Activated T-cell treated with anti-CD3 and anti-CD28 coated beads for 48 hours (primary cell): ENCODE data around the gene FGF12.

Experiments
- DNase-seq: peaks from one replicate; pipeline ENCODE4 v3.0.0-alpha.2; 2020; ENCODE audit warnings: low read depth

The FGF12 gene

DNA sequence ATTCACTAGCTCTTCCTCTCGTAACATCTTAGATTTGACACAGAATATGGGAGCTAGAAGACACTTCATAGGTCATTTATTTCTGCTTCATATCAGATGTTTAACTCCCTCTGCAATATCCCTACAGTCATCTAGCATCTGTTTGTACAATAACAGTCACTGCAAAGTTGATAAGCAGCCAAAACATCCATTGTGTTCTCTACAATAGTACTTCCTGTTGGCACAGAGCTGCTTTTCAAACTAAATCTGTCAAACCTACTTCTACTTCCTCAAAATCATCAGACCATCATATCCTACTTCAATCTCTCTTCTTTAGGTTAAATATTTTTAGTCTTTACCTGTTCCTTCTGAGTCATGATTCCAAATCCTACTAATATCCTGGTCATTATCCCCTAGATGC lies 233.2 kb downstream of the FGF12 start:
- no peak for DNase-seq

DNA sequence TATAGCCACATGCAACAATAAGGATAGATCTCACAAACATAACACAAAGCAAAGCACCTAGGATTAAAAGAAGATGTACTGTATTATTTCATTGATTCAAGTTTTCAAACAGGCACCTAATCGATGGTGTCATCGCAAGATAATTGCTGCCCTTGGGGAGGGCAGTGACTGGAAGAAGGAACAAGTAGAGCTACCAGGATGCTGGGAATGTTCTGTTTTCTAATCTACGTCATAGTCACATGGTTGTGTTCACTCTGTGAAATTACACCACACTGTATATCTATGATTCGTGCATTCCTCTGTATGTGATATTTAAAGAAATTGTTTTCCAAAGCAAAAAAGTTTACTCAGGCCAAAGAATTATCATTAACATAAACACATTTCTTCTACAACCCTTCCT lies 236.6 kb downstream of the FGF12 start:
- DNase-seq: no peak

DNA sequence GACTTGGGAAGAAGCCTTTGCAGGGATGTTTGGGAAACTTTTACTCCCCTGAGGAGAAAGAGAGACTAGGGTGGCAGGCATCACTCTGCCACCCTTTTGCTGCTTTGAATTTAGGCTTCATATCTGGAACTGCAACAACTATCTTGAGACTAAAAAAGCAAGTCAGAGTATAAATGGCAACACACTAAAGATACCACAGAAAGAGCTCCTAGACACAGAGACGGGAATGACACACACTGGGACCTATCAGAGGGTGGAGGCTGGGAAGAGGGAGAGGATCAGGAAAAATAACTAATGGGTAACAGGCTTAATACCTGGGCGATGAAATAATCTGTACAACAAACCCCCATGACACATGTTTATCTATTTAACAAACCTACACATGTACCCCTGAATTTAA lies 237.8 kb downstream of the FGF12 start:
- no peak for DNase-seq

DNA sequence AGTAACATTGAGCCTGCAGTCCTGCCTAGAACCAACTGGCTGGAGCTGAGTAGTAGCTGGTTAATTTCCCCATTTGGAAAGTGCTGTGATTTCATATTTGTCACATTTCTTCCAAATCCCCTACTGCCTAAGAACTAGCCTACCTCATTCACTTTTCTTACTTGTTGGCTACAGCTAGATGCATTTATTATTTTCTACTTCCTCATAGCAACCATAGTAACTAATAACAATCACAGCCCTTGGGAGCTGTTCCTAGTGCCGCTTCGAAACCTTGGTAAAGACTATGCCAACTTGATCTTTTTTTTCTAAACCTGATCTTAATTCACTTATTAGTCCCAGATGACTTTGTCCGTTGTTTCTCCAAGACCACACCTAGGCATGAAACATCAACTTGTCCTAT lies 240.3 kb downstream of the FGF12 start:
- no peak for DNase-seq

DNA sequence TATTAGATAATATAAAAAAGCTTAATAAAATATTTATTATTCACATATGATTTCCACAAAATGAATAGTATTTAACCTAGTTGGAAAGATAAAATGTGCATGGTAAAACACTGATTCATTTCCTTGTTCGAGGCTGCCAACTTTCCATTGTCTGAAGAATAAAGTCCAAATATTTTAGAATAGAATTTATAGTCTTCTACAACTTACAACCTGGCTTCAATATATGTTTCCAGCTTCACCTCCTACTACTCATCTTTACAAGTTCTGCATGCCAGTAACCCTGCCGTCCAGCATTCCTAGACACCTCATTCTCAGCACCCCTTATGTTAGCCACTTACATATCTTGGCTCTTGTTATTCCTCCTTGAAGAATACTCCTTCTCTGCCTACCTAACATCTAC lies 244.5 kb downstream of the FGF12 start:
- no peak for DNase-seq

DNA sequence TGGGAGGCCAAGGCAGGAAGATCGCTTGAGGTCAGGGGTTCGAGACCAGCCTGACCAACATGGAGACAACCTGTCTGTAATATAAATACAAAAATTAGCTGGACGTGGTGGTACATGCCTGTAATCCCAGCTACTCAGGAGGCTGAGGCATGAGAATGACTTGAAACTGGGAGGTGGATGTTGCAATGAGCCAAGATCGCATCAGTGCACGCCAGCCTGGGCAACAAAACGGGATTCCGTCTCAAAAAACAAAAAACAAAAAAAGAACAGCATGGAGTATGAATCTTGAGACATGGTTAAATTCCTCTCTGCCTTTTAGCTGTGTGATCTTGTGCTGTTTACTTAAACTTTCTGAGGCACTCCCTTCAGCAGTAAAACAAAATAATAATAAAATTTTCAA lies 244.9 kb downstream of the FGF12 start:
- DNase-seq: no peak

DNA sequence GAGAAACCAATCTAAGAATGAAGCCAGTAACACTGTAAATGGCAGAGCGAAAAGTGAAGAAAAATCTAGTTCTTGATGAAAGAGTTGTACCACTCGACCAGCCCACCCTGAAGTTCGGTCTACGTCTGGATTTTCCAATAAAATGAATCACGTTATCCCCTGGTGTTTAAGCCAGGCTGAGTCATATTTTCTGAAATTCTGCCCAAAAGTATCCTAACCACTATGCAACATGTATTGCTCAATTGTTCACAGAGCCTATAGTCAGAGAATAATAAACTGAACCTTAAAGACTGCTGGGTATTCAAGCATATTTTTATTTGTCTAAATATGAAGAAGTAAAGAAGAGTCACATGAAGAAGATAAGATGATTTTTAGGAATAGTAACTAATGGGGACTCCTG lies 245.7 kb downstream of the FGF12 start:
- DNase-seq: no peak

DNA sequence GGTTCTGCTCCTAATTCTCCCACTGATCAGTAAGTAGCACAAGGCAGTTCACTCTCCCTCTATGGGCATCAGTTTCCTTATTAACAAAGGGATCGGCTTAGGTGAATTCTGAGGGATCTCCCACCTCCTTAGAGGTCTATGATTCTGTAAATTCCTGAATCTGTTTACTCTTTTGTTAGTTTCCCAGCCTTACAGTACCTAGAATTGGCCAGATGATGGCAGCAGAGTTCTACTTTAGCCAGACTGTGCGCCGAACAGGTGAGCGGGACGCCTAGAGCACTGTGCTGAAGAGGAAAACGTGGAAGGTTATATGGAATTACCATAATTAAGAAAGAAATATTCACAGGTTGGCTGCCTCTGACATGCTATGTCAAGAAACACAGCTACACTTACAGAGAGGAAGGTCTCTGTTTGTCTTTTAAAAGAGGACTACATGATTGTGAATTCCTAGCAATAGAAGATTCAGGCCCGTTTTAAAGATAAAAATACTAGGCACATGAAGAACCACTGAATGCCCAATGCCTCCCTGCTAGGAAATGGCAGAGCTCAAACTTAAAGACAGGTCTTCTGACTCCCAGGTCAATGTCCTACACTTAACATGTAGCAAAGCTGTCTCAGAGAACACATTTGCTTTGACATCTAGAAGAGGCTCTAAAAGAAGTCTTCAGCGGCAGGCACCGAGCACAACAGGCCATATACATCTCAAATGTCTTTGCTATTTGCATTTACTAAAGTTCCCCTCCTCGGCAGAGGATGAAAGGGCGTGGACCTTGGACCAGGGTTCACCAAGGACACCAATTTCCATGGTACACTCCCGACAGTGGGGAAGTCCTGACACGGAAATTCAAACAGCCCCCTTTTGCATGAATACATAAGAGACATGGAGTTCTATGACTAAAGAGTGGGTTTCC lies 259.9 kb downstream of the FGF12 start:
- peak; percentile 15 for DNase-seq

DNA sequence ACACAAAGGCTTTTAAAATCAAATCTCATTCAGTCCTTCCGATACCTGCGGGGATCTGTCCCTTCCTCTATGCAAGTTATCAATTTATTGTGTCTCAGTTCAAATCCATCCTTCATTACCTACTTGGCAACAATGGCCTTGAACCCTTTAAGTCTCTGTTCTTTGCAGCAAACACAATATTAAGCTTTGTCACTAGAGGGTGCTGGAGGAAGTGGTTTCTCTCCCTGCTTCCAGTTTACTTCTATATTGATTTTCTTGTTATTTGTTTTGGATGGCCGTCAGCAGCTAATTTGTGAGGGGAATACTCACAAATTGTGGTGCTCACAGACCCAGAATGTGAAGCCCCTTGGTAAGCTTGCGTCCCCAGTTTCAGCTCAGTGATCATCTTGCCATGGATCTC lies 278.3 kb downstream of the FGF12 start:
- DNase-seq: no peak

DNA sequence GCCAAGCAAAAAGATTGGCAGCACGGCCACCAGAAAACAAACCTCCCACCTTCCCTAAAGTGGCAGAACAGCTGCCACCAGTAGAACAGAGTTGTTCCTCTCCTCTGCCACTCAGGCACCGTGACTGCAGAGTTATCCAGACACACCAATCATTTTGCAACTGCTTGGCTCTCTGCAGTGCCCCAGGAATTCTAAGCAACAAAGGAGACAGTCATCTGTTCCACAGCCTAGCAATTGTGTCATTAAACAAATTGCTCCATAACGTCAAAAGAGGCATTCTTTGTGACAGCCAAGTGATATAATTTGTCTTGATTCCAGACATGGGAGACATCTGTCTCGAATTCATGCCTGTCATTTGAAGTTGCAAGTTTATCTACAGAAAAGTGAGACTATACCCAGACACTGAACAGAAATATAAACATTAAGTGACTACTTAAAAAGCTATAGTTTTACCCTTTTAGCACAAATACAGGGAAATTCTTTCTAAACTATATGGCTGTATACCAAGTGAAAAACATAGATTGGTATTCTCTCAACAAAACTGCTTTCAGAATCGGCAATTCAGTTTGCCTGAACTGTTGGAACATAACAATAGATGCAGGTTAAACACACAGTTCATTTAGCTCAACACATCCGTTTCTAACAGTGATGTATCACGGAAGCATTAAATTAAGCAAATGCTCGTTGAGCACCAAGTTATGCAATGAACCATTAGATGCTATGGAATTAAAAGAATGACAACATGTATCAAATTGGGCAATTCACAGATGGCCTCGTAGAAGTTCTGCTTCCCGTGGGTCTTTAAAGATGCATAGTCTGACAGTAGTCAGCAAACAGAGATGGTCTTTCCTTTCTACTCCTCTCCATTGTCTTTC lies 281.3 kb downstream of the FGF12 start:
- no peak for DNase-seq

DNA sequence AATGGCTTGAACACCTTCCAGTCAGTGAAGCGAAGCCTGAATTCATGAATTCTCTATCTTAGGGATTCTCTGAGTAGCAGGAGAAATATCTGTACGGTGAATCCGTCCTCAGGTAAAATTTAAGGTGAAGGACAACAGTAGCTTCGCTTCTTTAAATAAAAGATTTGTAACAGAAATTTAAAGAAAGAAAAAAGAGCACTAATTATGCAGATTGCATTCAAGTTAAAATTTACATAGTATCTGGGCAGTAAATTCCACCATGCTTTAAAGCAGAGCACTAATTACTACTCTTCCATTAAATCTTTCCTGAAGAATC lies 282.6 kb downstream of the FGF12 start:
- DNase-seq: no peak

DNA sequence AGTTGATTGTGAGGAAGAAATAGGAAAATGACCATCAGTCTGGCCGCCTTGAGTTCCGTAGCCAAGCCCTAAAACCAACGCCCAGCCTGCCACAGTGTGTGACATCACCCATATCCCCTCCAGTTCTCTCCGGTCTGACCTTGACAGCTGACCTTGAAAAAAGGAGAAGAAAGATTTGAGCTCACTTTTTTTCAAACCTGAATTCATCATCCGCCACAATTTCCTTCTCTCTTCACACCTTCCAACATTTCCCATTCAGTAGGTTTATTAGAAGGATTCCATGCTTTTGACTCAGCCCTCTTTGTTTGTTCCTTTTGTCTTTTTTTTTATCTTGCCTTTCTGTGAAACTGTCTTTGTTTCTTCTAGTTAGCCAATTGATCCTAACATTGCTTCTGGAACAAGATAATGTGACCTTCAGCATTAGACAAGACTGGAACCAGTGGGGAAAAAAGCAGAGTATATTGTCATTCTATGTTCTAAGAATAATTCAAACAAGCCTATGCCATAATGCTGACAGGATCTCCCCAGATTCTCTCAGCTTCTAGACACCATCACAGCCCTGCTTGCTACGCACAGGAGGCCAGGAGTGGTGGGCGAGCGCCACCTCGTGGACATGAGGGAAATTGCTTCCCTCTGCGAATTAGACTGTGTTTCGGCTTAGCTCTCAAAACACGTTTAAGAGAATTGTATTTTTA lies 283.1 kb downstream of the FGF12 start:
- peak; percentile 33 for DNase-seq

DNA sequence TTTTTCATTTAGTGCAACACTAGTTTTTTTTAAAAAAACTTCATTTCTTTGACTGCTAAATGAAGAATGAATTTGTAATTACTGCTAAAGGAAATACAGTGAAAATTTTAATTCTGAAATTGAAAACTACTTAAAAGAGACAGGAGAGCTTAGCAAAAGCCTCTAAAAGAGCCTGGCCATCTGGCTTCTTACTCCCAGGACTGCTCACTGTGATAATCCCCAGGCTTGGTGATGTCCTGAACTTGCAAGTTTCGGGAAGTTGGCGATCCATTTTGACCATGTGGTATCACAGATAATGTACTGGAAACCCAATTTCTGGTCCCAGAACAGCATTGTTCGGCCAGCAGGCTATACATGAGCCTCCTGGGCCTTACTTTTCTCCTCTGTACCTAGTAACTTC lies 292.1 kb downstream of the FGF12 start:
- no peak for DNase-seq

DNA sequence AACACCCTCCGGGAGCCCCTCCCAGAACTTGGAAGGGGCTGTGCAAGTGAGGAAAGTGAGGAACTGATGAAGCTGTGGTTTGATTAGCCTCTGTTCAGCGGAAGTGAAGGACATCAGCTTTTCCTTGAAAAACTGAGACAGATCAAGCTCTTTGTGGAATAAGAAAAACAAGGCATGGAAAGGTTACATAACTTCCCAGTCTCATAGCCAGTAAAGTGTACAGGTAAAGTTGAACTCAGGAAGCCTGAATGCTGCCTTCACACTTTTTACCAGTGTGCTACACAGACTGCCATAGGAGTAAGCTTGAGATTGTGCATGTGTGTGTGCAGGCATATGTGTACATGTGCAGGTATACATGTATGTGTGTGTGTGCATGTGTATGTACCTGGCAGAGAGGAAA lies 293.2 kb downstream of the FGF12 start:
- DNase-seq: no peak

DNA sequence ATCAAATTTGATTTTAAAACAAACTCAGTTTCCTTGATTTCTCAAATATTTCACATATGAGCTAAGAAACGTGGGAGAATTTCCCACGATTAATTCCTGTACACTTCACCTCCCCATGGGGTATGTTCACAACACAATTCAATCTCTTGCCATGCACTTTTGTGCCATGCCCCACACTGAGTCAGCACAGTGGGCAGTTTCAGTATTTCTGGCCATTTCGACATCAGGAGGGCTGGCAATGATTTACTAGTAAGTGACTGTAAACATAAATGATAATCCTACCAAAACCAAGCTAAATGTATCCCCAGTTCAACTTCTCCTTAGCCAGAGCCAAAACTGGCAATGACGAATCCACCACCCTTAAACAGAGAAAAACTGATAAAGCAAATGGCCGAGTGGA lies 293.6 kb downstream of the FGF12 start:
- no peak for DNase-seq

DNA sequence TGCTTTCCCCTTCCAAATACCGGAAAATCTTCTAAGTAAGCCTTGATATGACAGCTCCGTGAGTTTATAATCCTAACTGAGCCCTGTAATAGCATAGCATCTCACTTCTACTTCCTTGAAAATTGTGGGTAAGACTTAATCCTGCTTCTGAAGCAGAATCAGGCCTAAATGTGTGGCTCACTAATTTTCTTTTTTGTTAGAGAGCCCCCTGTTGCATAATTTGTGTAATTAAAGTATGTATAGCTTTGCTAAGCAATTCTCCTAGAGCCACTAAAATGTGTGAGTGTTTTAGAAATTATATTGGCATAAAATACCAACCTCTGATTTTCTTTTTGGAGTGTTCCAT lies 304.4 kb downstream of the FGF12 start:
- DNase-seq: no peak

DNA sequence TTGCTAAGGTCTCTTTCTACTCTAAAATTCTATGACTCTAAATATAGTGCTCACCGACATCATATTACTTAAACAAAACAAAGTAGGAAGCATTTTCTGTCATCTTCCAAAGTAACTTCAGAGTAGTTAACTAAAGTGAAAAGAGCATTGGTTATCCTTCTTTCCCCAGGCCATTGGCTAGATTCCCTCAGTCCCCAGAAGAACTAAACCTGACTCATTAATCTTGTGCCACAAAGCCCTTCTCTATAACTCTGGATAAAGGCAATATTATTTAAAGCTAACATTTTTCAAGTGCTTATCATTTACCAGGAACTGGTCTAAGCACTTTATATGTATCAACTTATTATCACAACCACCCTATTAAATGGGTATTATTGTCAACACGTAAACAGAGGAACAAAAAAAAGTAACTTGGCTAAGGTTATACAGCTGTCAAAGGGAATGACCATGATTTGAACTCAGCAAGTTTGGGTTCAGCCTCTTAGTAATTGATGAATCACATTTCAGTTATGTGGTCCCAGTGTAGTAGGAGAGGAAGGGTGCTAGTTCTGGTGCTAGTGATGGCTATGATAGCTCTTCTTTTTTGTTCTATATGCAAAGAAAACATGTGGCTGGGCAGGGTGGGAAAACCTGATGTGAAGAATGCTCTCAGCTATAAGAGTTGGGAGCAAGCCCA lies 304.9 kb downstream of the FGF12 start:
- no peak for DNase-seq

DNA sequence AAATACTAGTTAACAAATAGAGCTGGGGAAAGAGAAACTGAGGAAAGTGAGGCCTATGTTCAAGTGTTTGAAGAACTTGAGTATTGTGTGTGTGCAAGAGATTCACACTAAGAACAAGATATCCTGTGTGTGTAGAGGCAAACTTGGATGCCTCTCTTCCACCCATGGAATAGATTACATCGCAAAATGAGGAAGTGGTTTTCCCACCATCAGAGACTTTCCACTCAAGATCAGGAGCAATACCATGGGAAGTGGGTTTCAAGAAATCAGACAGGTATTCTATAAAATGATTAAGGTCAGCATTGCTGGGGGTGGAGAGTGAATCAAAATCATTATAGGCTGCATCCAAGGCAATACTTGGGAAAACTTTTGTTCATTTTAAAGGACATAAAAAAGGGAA lies 308.0 kb downstream of the FGF12 start:
- no peak for DNase-seq

DNA sequence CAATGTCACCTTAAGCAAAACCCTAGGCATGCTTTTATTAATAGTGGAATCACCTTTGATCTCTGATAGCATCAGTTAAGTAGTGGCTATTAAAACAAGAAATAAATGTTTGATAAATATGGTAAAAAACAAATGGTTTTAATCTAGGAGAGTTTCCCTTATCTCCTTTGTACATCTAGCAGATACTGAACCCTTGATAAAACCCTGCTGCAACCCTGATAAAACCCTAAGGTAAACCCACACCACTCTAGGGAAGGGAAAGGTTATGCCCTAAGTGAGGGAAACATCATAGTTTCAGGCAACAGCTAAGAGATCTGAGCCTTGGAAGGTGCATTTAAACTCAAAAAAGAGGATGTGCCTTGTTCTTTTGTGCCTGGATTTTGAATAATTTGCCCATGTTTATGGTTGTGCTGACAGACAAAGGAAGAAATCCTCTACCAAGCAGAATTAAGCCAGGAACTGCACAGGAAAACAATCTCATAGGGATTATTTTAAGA lies 309.7 kb downstream of the FGF12 start:
- no peak for DNase-seq

DNA sequence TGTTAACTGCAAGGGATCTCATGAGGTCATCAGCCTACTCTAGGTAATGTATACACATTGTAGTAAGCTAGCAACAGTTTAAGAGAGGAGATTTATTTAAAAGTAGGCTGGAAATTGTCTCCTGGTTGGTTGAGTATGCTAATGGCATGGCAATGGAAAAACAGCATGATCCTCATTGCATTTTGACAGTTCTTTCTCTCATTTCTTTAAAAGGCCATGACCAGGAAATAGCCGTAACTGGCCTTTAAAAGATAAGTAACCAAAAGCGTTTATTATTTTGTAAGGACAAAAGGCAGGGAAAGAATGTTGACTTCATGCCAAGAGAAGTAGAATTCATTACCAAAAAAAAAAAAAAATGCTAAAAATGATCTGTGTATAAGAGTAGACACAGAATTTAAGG lies 310.3 kb downstream of the FGF12 start:
- DNase-seq: no peak

DNA sequence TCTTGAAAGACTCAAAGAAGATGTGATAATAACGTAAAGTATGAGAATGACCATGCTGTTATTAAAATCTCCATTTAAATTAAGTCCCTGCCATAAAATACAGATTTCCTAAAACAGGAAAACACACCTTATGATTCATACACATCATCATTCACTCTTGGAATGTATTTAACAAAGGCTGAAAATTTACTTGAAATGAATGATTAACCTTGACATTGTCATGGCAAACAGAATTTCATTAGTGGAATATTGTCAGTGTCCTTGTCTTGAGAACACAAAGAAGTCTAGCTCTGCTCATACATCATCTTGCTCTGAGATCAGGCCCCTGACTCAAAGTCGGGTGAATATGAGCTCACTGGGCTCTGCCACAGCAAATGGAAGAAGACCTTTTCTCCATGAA lies 313.9 kb downstream of the FGF12 start:
- DNase-seq: no peak

DNA sequence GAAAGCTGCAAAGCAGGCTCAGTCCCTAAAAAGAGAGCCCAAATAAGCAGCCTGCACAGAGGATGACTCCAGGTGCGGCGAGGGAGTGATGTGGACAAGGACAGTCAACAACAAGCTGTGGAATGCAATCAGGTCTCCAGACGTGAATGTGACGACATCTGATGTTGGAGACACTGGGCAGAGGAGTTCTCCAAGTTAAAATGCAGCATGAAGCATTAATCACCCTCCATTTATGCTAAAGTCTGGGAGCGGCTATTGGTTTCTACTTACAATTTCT lies 316.7 kb downstream of the FGF12 start:
- no peak for DNase-seq
